ENCODE data around the gene STAG1. TPM values are rescaled to one million over a fixed set of nuclear protein-coding genes. Genes with fewer than 3 reads are reported as not detected.
A peak's percentile ranks its signal among the peaks of the same experiment; 100 is the strongest.
"Not testable (repeated sequence)": the region's sequence is repeated elsewhere in the genome, so short reads cannot be mapped to it uniquely, and the experiment has no call there.

STAG1 gene
- total RNA-seq, 3 donors from 2014 or later: 46.8 to 57.1 (median 50.4) TPM

GRCh38 chr3:136740351-136740958 is 11.7 kb downstream of the STAG1 start:
- no peaks in the 10 kb centered on the region for H3K9me3 ChIP-seq
- H3K4me3 ChIP-seq: no peak overlapping the region
- DNase-seq (no peak), ATAC-seq (no peak)
- intact Hi-C loops (cut with DNase I, micrococcal nuclease): no loop called here
- H3K4me1 ChIP-seq (ENCODE audit: low read depth): peaks cover 7% of the 10 kb centered on the region
- no peak for TF ChIP-seq CTCF (IDR thresholded peaks at IDR 0.05)
- no peaks in the 10 kb centered on the region for H3K36me3 ChIP-seq (ENCODE audit: low read depth)

- H3K36me3 ChIP-seq (ENCODE audit: low read depth); H3K4me3 ChIP-seq; DNase-seq; H3K9me3 ChIP-seq; intact Hi-C loops (cut with DNase I, micrococcal nuclease); ATAC-seq: not testable (repeated sequence)
- H3K4me1 ChIP-seq (ENCODE audit: low read depth): peaks cover 10% of the 10 kb centered on the region
These were observed 15.2 kb downstream of the STAG1 start for GRCh38 chr3:136736950-136737349.

- Histone ChIP-seq H3K4me3 (no peak overlapping the region), H3K4me1 (ENCODE audit: low read depth) (peaks cover 29% of the 10 kb centered on the region), H3K9me3 (no peaks in the 10 kb centered on the region), H3K36me3 (ENCODE audit: low read depth) (no peaks in the 10 kb centered on the region)
- intact Hi-C loops (cut with DNase I, micrococcal nuclease): no loop called here
- DNase-seq (no peak), ATAC-seq (no peak)
- no peak for TF ChIP-seq CTCF (IDR thresholded peaks at IDR 0.05)
These were observed 17.1 kb downstream of the STAG1 start for GRCh38 chr3:136735103-136735502.

- Histone ChIP-seq H3K36me3 (ENCODE audit: low read depth) (no peaks in the 10 kb centered on the region), H3K9me3 (no peaks in the 10 kb centered on the region), H3K4me1 (ENCODE audit: low read depth) (peaks cover 34% of the 10 kb centered on the region), H3K4me3 (no peak overlapping the region)
- DNase-seq (no peak), ATAC-seq (no peak)
- intact Hi-C loops (cut with DNase I, micrococcal nuclease): no loop called here
- TF ChIP-seq CTCF (IDR thresholded peaks at IDR 0.05): no peak
These were observed 17.7 kb downstream of the STAG1 start for GRCh38 chr3:136734382-136735070.

GRCh38 chr3:136733317-136733833 is 18.8 kb downstream of the STAG1 start:
- Histone ChIP-seq H3K36me3 (ENCODE audit: low read depth) (no peaks in the 10 kb centered on the region), H3K9me3 (no peaks in the 10 kb centered on the region), H3K4me1 (ENCODE audit: low read depth) (peaks cover 46% of the 10 kb centered on the region), H3K4me3 (no peak overlapping the region)
- ATAC-seq (no peak), DNase-seq (no peak)
- intact Hi-C loops (cut with DNase I, micrococcal nuclease): no loop called here
- no peak for TF ChIP-seq CTCF (IDR thresholded peaks at IDR 0.05)

GRCh38 chr3:136731274-136731884 is 20.8 kb downstream of the STAG1 start:
- ATAC-seq: peak; percentile 78
- DNase-seq: no peak
- peaks cover 48% of the 10 kb centered on the region for H3K4me1 ChIP-seq (ENCODE audit: low read depth)
- H3K9me3 ChIP-seq: no peaks in the 10 kb centered on the region
- no peak for TF ChIP-seq CTCF (IDR thresholded peaks at IDR 0.05)
- no peaks in the 10 kb centered on the region for H3K36me3 ChIP-seq (ENCODE audit: low read depth)
- H3K4me3 ChIP-seq: no peak overlapping the region
- intact Hi-C loops (cut with DNase I, micrococcal nuclease): no loop called here
